HCT116 (cell line): ENCODE results near the gene HOXC6. TPM values are rescaled to one million over a fixed set of nuclear protein-coding genes. Genes with fewer than 3 reads are reported as not detected.

Experiments used
- ATAC-seq: fragments of 200-7000 bp; cut with Tn5 transposase; 2 replicates; pipeline ENCODE4 v1.9.1; 2020; ENCODE audit warnings: mild to moderate bottlenecking, moderate library complexity
- BruUV-seq: library from RNA; stranded (reverse); fragments of 400-500 nt; replicated peaks from 2 replicates; lab custom pipeline; 2021; lab: Mats Ljungman, UMichigan
- CTCF ChIA-PET: fragments of 300-600 bp; sonication (Branson Sonifier 250); formaldehyde crosslinking; loops from one replicate; lab custom pipeline; 2021; ENCODE audit warnings: antibody characterized with exemption; lab: Charles Lee
- POLR2A ChIA-PET: fragments of 300-600, 350-600 bp; sonication (Branson Sonifier 250); formaldehyde crosslinking; loops from one replicate; lab custom pipeline; 2021; ENCODE audit warnings: antibody characterized with exemption; lab: Charles Lee
- RAD21 ChIA-PET, 2 experiments: fragments of 300-600 bp; sonication (Branson Sonifier 250); formaldehyde crosslinking; loops; one replicate each; lab custom pipeline; 2023; ENCODE audit warnings: low total read pairs in 2 of 2; ENCODE audit not compliant: uncharacterized antibody in 2 of 2, unreplicated experiment in 2 of 2, low non-redundant PET in 1 of 2; lab: Charles Lee
- DNase-seq: peaks from one replicate; pipeline ENCODE4 v3.0.0-alpha.2; 2010; ENCODE audit warnings: low read depth, low spot score
- H2AFZ ChIP-seq: fragments of 200-600 bp; shearing (Covaris generic), sonication (generic); 2 replicates; pipeline ENCODE4 v1.6.1; 2017; ENCODE audit warnings: low read depth, mixed run types, mixed read lengths, antibody characterized with exemption, low read length; ENCODE audit not compliant: poor library complexity, severe bottlenecking
- H3K27ac ChIP-seq: 2 replicates; pipeline ENCODE4 v1.5.1; 2012; ENCODE audit warnings: low read depth, low read length
- H3K27me3 ChIP-seq: fragments of 200-600 bp; sonication (generic); 2 replicates; pipeline ENCODE4 v1.6.1; 2016; ENCODE audit warnings: mixed run types, low read length, mixed read lengths; ENCODE audit not compliant: insufficient read depth
- H3K36me3 ChIP-seq, 2 experiments: fragments of 200-500 bp in 1 of 2; fragments of 200-600 bp in 1 of 2; sonication (Bioruptor generic) in 1 of 2; sonication (generic) in 1 of 2; 2 replicates each; pipeline versions ENCODE4 v1.5.1 to v1.6.1; 2014 to 2016; ENCODE audit warnings: low read length in 2 of 2, inconsistent platforms in 1 of 2, mixed read lengths in 1 of 2, mixed run types in 1 of 2; ENCODE audit not compliant: insufficient read depth in 2 of 2, control insufficient read depth in 1 of 2
- H3K4me1 ChIP-seq, 2 experiments: fragments of 200-600 bp in 1 of 2; sonication (generic) in 1 of 2; 2 replicates each; pipeline versions ENCODE4 v1.5.1 to v1.6.1; 2012 to 2017; ENCODE audit warnings: low read length in 2 of 2, inconsistent platforms in 1 of 2, mild to moderate bottlenecking in 1 of 2, mixed read lengths in 1 of 2, mixed run types in 1 of 2, moderate library complexity in 1 of 2; ENCODE audit not compliant: insufficient read depth in 2 of 2, control insufficient read depth in 1 of 2
- H3K4me2 ChIP-seq: fragments of 200-600 bp; sonication (generic); 2 replicates; pipeline ENCODE4 v1.6.1; 2017; ENCODE audit warnings: mixed run types, low read length, mixed read lengths
- H3K4me3 ChIP-seq, 2 experiments: fragments of 200-600 bp in 1 of 2; sonication (generic) in 1 of 2; replicated peaks in 1 of 2; 2 replicates each; pipeline ENCODE4 v1.5.1; 2011 to 2016; ENCODE audit warnings: low read length in 2 of 2, control low read depth in 1 of 2, low read depth in 1 of 2, mild to moderate bottlenecking in 1 of 2, mixed read lengths in 1 of 2, mixed run types in 1 of 2
- H3K79me2 ChIP-seq: fragments of 200-600 bp; sonication (generic); 2 replicates; pipeline ENCODE4 v1.6.1; 2017; ENCODE audit warnings: mild to moderate bottlenecking, mixed run types, low read length, moderate library complexity, mixed read lengths; ENCODE audit not compliant: insufficient read depth
- H3K9ac ChIP-seq: fragments of 200-600 bp; sonication (generic); 2 replicates; pipeline ENCODE4 v1.6.1; 2016; ENCODE audit warnings: low read length, mixed read lengths
- H3K9me2 ChIP-seq: fragments of 200-600 bp; sonication (generic), shearing (Covaris generic); 2 replicates; pipeline ENCODE4 v1.6.1; 2017; ENCODE audit warnings: mixed run types, mild to moderate bottlenecking, moderate library complexity; ENCODE audit not compliant: insufficient read depth
- H3K9me3 ChIP-seq, 2 experiments: fragments of 200-500 bp in 1 of 2; fragments of 200-600 bp in 1 of 2; sonication (Bioruptor generic) in 1 of 2; sonication (generic) in 1 of 2; 2 replicates each; pipeline ENCODE4 v1.6.1; 2014 to 2017; ENCODE audit warnings: low read length in 2 of 2, mixed read lengths in 2 of 2, inconsistent platforms in 1 of 2, low read depth in 1 of 2, mild to moderate bottlenecking in 1 of 2, mixed run types in 1 of 2, moderate library complexity in 1 of 2; ENCODE audit not compliant: control insufficient read depth in 1 of 2, insufficient read depth in 1 of 2
- H4K20me1 ChIP-seq: fragments of 200-600 bp; sonication (generic), shearing (Covaris generic); 2 replicates; pipeline ENCODE4 v1.6.1; 2017; ENCODE audit warnings: mixed run types, mild to moderate bottlenecking, moderate library complexity; ENCODE audit not compliant: insufficient read depth
- EZH2 ChIP-seq: fragments of 200-600 bp; sonication (generic); IDR thresholded peaks from 2 replicates; pipeline ENCODE4 v1.6.1; 2017; ENCODE audit warnings: antibody characterized with exemption, mixed run types
- JUND ChIP-seq: IDR thresholded peaks from 2 replicates; pipeline ENCODE4 v1.6.1; 2012
- POLR2AphosphoS5 ChIP-seq: IDR thresholded peaks from 2 replicates; pipeline ENCODE4 v1.6.1; 2011; ENCODE audit warnings: mild to moderate bottlenecking, low read depth, low read length, moderate library complexity
- REST ChIP-seq: IDR thresholded peaks from 2 replicates; pipeline ENCODE4 v1.6.1; 2012; ENCODE audit warnings: low read depth
- SIN3A ChIP-seq: IDR thresholded peaks from 2 replicates; pipeline ENCODE4 v1.6.1; 2012; ENCODE audit warnings: low read depth
- SRF ChIP-seq: IDR thresholded peaks from 2 replicates; pipeline ENCODE4 v1.6.1; 2012; ENCODE audit warnings: low read depth
- ZBTB33 ChIP-seq: IDR thresholded peaks from 2 replicates; pipeline ENCODE4 v1.6.1; 2011; ENCODE audit warnings: mild to moderate bottlenecking, low read length, moderate library complexity; ENCODE audit not compliant: insufficient replicate concordance; ENCODE audit errors: extremely low read depth
- ZFX ChIP-seq: fragments of 450-650 bp; IDR thresholded peaks from 2 replicates; pipeline ENCODE4 v1.6.1; 2017
- ZNF274 ChIP-seq: fragments of 200-500 bp; sonication (Bioruptor generic); IDR thresholded peaks from 2 replicates; pipeline ENCODE4 v1.6.1; 2014; ENCODE audit warnings: mild to moderate bottlenecking, low read depth, low read length, inconsistent platforms
- intact Hi-C: fragments of 100-400 bp; cut with micrococcal nuclease; formaldehyde crosslinking; loops from 2 replicates; pipeline ENCODE4 v1.10.0; 2022
- total RNA-seq: library from RNA; stranded (reverse); gene quantifications from one replicate; pipeline ENCODE4 v1.2.1, GENCODE V29; 2021; ENCODE audit not compliant: unreplicated experiment
- TF ChIP-seq, protein P1 (sequence below): IDR thresholded peaks from 2 replicates; pipeline ENCODE4 v1.6.1; 2012

HOXC6 gene
- total RNA-seq, 1 experiment from 2014 or later, result 3.1 TPM

GRCh38 chr12:53978477-53979356, 49.5 kb upstream of the HOXC6 start (continued):
- no peak for TF ChIP-seq ZFX
- TF ChIP-seq, protein P1, sequence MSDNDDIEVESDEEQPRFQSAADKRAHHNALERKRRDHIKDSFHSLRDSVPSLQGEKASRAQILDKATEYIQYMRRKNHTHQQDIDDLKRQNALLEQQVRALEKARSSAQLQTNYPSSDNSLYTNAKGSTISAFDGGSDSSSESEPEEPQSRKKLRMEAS, result no peak
- TF ChIP-seq ZNF274, result no peak
- no peak for TF ChIP-seq SRF
- no peak for TF ChIP-seq ZBTB33
- TF ChIP-seq EZH2, result no peak
- no peak for TF ChIP-seq JUND

GRCh38 chr12:53980104-53980801, 48.0 kb upstream of the HOXC6 start:
- Histone ChIP-seq H3K4me2 (no peak overlapping the region), H3K36me3 (no peaks in the 10 kb centered on the region), H3K79me2 (no peaks in the 10 kb centered on the region)
- CTCF ChIA-PET, result interaction anchor here (1.0 kb wide), 1 partner anchor 228 kb away, joined by 3 read pairs; no protein-coding TSS in a partner anchor
- no peak for TF ChIP-seq SRF
- no peak for TF ChIP-seq POLR2AphosphoS5
- TF ChIP-seq REST, result no peak
- no peak for TF ChIP-seq ZNF274
- TF ChIP-seq SIN3A, result no peak
- TF ChIP-seq, all 23 proteins: peak for 0
- ATAC-seq (no peak), DNase-seq (no peak)
- H3K27ac ChIP-seq, result no peak overlapping the region
- H4K20me1 ChIP-seq, result no peaks in the 10 kb centered on the region
- no peak overlapping the region for H3K9ac ChIP-seq
- H3K9me2 ChIP-seq, result no peaks in the 10 kb centered on the region
- ChIA-PET RAD21 (no interaction called here), POLR2A (no interaction called here)
- intact Hi-C loops, result no loop called here
- peaks cover 0 to 4% of the 10 kb centered on the region in 2 experiments; a peak in 2 of 4 replicates for H3K4me1 ChIP-seq
- no TSS peak for BruUV-seq
- H2AFZ ChIP-seq, result no peak overlapping the region
- no peak overlapping the region for H3K4me3 ChIP-seq
- H3K9me3 ChIP-seq, result no peaks in the 10 kb centered on the region
- H3K27me3 ChIP-seq, result no peaks in the 10 kb centered on the region
